HepG2 (cell line): Measurements from ENCODE around the gene MAMSTR. TPM values are rescaled to one million over a fixed set of nuclear protein-coding genes. Genes with fewer than 3 reads are reported as not detected.

ENCODE experiments used
- ATAC-seq: fragments of 200-7000 bp; cut with Tn5 transposase; 3 replicates; pipeline ENCODE4 v1.9.1; 2020; ENCODE audit warnings: mild to moderate bottlenecking, moderate library complexity
- BruUV-seq: library from RNA; stranded (reverse); fragments of 400-500 nt; replicated peaks from 2 replicates; lab custom pipeline; 2021; lab: Mats Ljungman, UMichigan
- CTCF ChIA-PET: fragments of 300-600 bp; formaldehyde crosslinking; extraction: SDS; loops from one replicate; lab custom pipeline; 2021; ENCODE audit warnings: low total read pairs, inconsistent platforms, low intra/inter-chr PET ratio; lab: Yijun Ruan, JAX
- POLR2A ChIA-PET: fragments of 350-600 bp; sonication (Branson Sonifier 250); formaldehyde crosslinking; loops from one replicate; lab custom pipeline; 2020; ENCODE audit warnings: antibody characterized with exemption, inconsistent platforms; lab: Yijun Ruan, JAX
- DNase-seq: peaks from one replicate; pipeline ENCODE4 v3.0.0-alpha.2; 2015; ENCODE audit warnings: low spot score
- FAIRE-seq: peaks from 3 replicates; lab custom pipeline; 2011; peaks lifted over from hg19 to GRCh38; lab: Jason Lieb, UNC
- H2AFZ ChIP-seq: one replicate; pipeline ENCODE4 v1.6.1; 2011; ENCODE audit warnings: low read length, inconsistent platforms
- H3K27ac ChIP-seq: fragments of 300-600 bp; 3 replicates; pipeline ENCODE4 v1.8.0; 2011; ENCODE audit warnings: mixed run types, mild to moderate bottlenecking, mixed read lengths, low read length, inconsistent platforms; ENCODE audit not compliant: insufficient read depth; ENCODE audit errors: extremely low read length
- H3K27me3 ChIP-seq, 2 experiments: fragments of 200-600 bp in 1 of 2; 2 replicates in 1 of 2; 3 replicates in 1 of 2; pipeline versions ENCODE4 v1.6.0 to v1.8.0; 2011; ENCODE audit warnings: low read length in 2 of 2, mild to moderate bottlenecking in 2 of 2, moderate library complexity in 2 of 2, inconsistent platforms in 1 of 2; ENCODE audit not compliant: insufficient read depth in 2 of 2, control insufficient read depth in 1 of 2
- H3K36me3 ChIP-seq, 2 experiments: fragments of 200-600 bp in 1 of 2; replicated peaks in 1 of 2; 2 replicates in 1 of 2; 3 replicates in 1 of 2; pipeline versions ENCODE4 v1.5.1 to v1.8.0; 2011; ENCODE audit warnings: low read length in 2 of 2, inconsistent platforms in 1 of 2; ENCODE audit not compliant: insufficient read depth in 2 of 2, control insufficient read depth in 1 of 2
- H3K4me1 ChIP-seq: 2 replicates; pipeline ENCODE4 v1.5.1; 2012; ENCODE audit warnings: low read length, inconsistent platforms; ENCODE audit not compliant: insufficient read depth
- H3K4me2 ChIP-seq: 2 replicates; pipeline ENCODE4 v1.6.0; 2011; ENCODE audit warnings: low read depth, low read length, inconsistent platforms
- H3K4me3 ChIP-seq, 3 experiments: fragments of 200-600 bp in 1 of 3; sonication (generic), shearing (Covaris generic) in 1 of 3; replicated peaks in 1 of 3; 2 replicates each; pipeline ENCODE4 v1.5.1; 2011 to 2016; ENCODE audit warnings: low read length in 3 of 3, inconsistent platforms in 2 of 3, low read depth in 2 of 3, mild to moderate bottlenecking in 2 of 3, control low read depth in 1 of 3, mixed read lengths in 1 of 3; ENCODE audit not compliant: insufficient read depth in 1 of 3
- H3K79me2 ChIP-seq: one replicate; pipeline ENCODE4 v1.6.1; 2011; ENCODE audit warnings: low read length, inconsistent platforms; ENCODE audit not compliant: insufficient read depth
- H3K9ac ChIP-seq: 2 replicates; pipeline ENCODE4 v1.6.0; 2011; ENCODE audit warnings: mild to moderate bottlenecking, low read depth, low read length, inconsistent platforms; ENCODE audit not compliant: insufficient read depth
- H3K9me3 ChIP-seq: 2 replicates; pipeline ENCODE4 v1.5.1; 2012; ENCODE audit warnings: mild to moderate bottlenecking, low read length
- H4K20me1 ChIP-seq: 2 replicates; pipeline ENCODE4 v1.6.0; 2011; ENCODE audit warnings: inconsistent platforms, mild to moderate bottlenecking, low read length, moderate library complexity; ENCODE audit not compliant: insufficient read depth
- ARHGAP35 ChIP-seq: sonication (generic); formaldehyde crosslinking; IDR thresholded peaks from 2 replicates; pipeline ENCODE4 v1.9.0; 2022; ENCODE audit warnings: mild to moderate bottlenecking, inconsistent platforms, moderate library complexity, missing genetic modification reagents, borderline replicate concordance
- CCAR2 ChIP-seq: fragments of 200-400 bp; formaldehyde crosslinking; optimal IDR thresholded peaks from 2 replicates; pipeline ENCODE3; 2018; ENCODE audit warnings: low read depth, mild to moderate bottlenecking, low read length, moderate library complexity
- EP300 ChIP-seq, 3 experiments: sonication (generic) in 1 of 3; formaldehyde crosslinking in 1 of 3; IDR thresholded peaks; 2 replicates each; pipeline versions ENCODE4 v1.5.1 to v1.6.1; 2011 to 2020; ENCODE audit warnings: low read depth in 2 of 3, low read length in 2 of 3, borderline replicate concordance in 1 of 3, improper control_type of control experiment in 1 of 3, mild to moderate bottlenecking in 1 of 3, missing genetic modification reagents in 1 of 3, moderate library complexity in 1 of 3
- FOXJ3 ChIP-seq: sonication (generic); formaldehyde crosslinking; IDR thresholded peaks from 2 replicates; pipeline ENCODE4 v1.4.0; 2020; ENCODE audit warnings: missing genetic modification reagents, mild to moderate bottlenecking, borderline replicate concordance
- GATAD1 ChIP-seq: IDR thresholded peaks from 2 replicates; pipeline ENCODE4 v1.6.1; 2016; ENCODE audit warnings: missing genetic modification reagents, missing compliant biosample characterization
- SSRP1 ChIP-seq: IDR thresholded peaks from 2 replicates; pipeline ENCODE4 v1.6.1; 2016; ENCODE audit warnings: control low read depth
- ZBTB20 ChIP-seq: sonication (generic); formaldehyde crosslinking; IDR thresholded peaks from 2 replicates; pipeline ENCODE4 v1.8.1; 2023; ENCODE audit warnings: missing genetic modification reagents, low read depth, mild to moderate bottlenecking, borderline replicate concordance
- ZEB1 ChIP-seq: IDR thresholded peaks from 2 replicates; pipeline ENCODE4 v1.6.1; 2012; ENCODE audit warnings: mild to moderate bottlenecking, low read depth, inconsistent platforms; ENCODE audit not compliant: insufficient replicate concordance
- ZNF674 ChIP-seq: sonication (generic); formaldehyde crosslinking; IDR thresholded peaks from 2 replicates; pipeline ENCODE4 v1.5.0; 2020; ENCODE audit warnings: low read depth, mild to moderate bottlenecking, missing genetic modification reagents
- ZNF687 ChIP-seq: sonication (generic); formaldehyde crosslinking; IDR thresholded peaks from 2 replicates; pipeline ENCODE4 v1.5.1; 2020; ENCODE audit warnings: mild to moderate bottlenecking, missing genetic modification reagents, moderate library complexity
- WGBS: methylation state at CpG from one replicate; pipeline ENCODE4 v1.1.6; 2017; ENCODE audit warnings: low lambda C conversion rate; 5-methylcytosine and 5-hydroxymethylcytosine counted together
- in situ Hi-C: cut with HindIII; loops from 2 replicates; pipeline ENCODE4 v1.10.0; 2017; ENCODE audit warnings: low pct_unique_long_range_greater_than_20kb; ENCODE audit not compliant: extremely low pct_ligation_motif_present
- intact Hi-C: fragments of 100-400 bp; cut with micrococcal nuclease; formaldehyde crosslinking; loops from one replicate; pipeline ENCODE4 v1.10.0; 2022; ENCODE audit not compliant: unreplicated experiment
- polyA plus RNA-seq, 8 experiments: library from polyadenylated mRNA; depleted of rRNA in 3 of 8; stranded (reverse) in 7 of 8; unstranded in 1 of 8; fragments of >200 nt; fragmentation: Illumina TruSeq in 4 of 8; extraction: Trizol in 4 of 8; gene quantifications; 2 replicates each; pipeline versions ENCODE4 v1.2.1 to v1.2.3, GENCODE V29; 2011 to 2016; ENCODE audit warnings: low read depth in 4 of 8, missing spikeins in 1 of 8, mixed read lengths in 1 of 8; ENCODE audit not compliant: insufficient read depth in 1 of 8
- total RNA-seq, 5 experiments: library from RNA; depleted of rRNA; stranded (reverse); fragments of >200 nt; fragmentation: Illumina TruSeq; extraction: Trizol; gene quantifications; 2 replicates each; pipeline ENCODE4 v1.2.3, GENCODE V29; 2016; ENCODE audit warnings: low read depth in 1 of 5
- TF ChIP-seq, protein P1 (sequence below): sonication (generic); formaldehyde crosslinking; IDR thresholded peaks from 2 replicates; pipeline ENCODE4 v1.4.0; 2020; ENCODE audit warnings: missing genetic modification reagents

Gene MAMSTR
- total and polyA plus RNA-seq, 2 of the 13 experiments (the other 11 are each of a cell fraction or from before 2014, with no cell fraction given) = 2.2 to 2.4 TPM

- Histone ChIP-seq H3K27me3 (peaks cover 4 to 22% of the 10 kb centered on the region in 2 experiments; a peak in 4 of 5 replicates), H2AFZ (no peak overlapping the region), H3K79me2 (no peaks in the 10 kb centered on the region), H3K9me3 (no peaks in the 10 kb centered on the region), H3K4me1 (peaks cover 25% of the 10 kb centered on the region), H3K4me3 (no peak overlapping the region), H3K27ac (no peak overlapping the region), H3K36me3 (no peaks in the 10 kb centered on the region), H3K9ac (no peak overlapping the region), H3K4me2 (no peak overlapping the region), H4K20me1 (no peaks in the 10 kb centered on the region)
- ChIA-PET POLR2A (no interaction called here), CTCF (no interaction called here)
- no peak for FAIRE-seq
- ATAC-seq = no peak
- in situ Hi-C loops (loop anchor here (10.0 kb wide), 2 partner anchors 111 to 161 kb away; partner anchors contain the start of gene HSD17B14), intact Hi-C loops (no loop called here)
- TF ChIP-seq GATAD1 (CRISPR knock-in tag) (no peak), ARHGAP35 (CRISPR knock-in tag) (no peak), SSRP1 (CRISPR knock-in tag) (no peak), EP300 (IDR thresholded peaks at IDR 0.05; ENCODE audit: low read depth in 2 of 2, low read length in 2 of 2) (no peak), EP300 (CRISPR knock-in tag; IDR thresholded peaks at IDR 0.05; ENCODE audit: borderline replicate concordance) (no peak)
- DNase-seq = no peak
- 55% methylated on average over 24 of the region's 25 CpGs for WGBS
- BruUV-seq = no TSS peak
Measured at GRCh38 chr19:48673436-48674100, 46.0 kb downstream of the MAMSTR start.

GRCh38 chr19:48672994-48673393, 46.5 kb downstream of the MAMSTR start, which contains the start of gene NTN5:
Gene NTN5, minus strand, starts transcription at chr19:48673017. Its CDS starts 2,031 bp downstream, at chr19:48670986.
- Histone ChIP-seq H3K9me3 (no peaks in the 10 kb centered on the region), H3K27me3 (peaks cover 4 to 22% of the 10 kb centered on the region in 2 experiments; a peak in 4 of 5 replicates), H3K36me3 (no peaks in the 10 kb centered on the region), H3K4me2 (no peak within 1 kb of the TSS), H3K79me2 (no peaks in the 10 kb centered on the region), H2AFZ (no peak within 1 kb of the TSS), H3K27ac (no peak within 1 kb of the TSS), H3K4me3 (no peak within 1 kb of the TSS), H3K4me1 (peaks cover 25% of the 10 kb centered on the region), H4K20me1 (no peaks in the 10 kb centered on the region), H3K9ac (no peak within 1 kb of the TSS)
- intact Hi-C loops = no loop called here
- WGBS = 51% methylated on average over 9 of the region's 25 CpGs
- ChIA-PET POLR2A (no interaction called here), CTCF (no interaction called here)
- DNase-seq (no peak), FAIRE-seq (no peak), ATAC-seq (no peak)
- no TSS peak for BruUV-seq
- in situ Hi-C loops = loop anchor here (10.0 kb wide), 2 partner anchors 112 to 162 kb away; partner anchors contain the start of gene HSD17B14
- no peak for TF ChIP-seq ZNF687 (CRISPR knock-in tag)
- TF ChIP-seq ZEB1 = no peak
- no peak for TF ChIP-seq FOXJ3 (CRISPR knock-in tag)
- TF ChIP-seq, protein P1, sequence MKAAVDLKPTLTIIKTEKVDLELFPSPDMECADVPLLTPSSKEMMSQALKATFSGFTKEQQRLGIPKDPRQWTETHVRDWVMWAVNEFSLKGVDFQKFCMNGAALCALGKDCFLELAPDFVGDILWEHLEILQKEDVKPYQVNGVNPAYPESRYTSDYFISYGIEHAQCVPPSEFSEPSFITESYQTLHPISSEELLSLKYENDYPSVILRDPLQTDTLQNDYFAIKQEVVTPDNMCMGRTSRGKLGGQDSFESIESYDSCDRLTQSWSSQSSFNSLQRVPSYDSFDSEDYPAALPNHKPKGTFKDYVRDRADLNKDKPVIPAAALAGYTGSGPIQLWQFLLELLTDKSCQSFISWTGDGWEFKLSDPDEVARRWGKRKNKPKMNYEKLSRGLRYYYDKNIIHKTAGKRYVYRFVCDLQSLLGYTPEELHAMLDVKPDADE (CRISPR knock-in tag) = no peak
- no peak for TF ChIP-seq ZBTB20
- TF ChIP-seq ZNF674 (CRISPR knock-in tag) = no peak
- TF ChIP-seq CCAR2 = no peak
